HG03045 (cell line): ENCODE measurements around the gene CDKN2AIP.
A peak's percentile ranks its signal among the peaks of the same experiment; 100 is the strongest.
"Not testable (repeated sequence)": the region's sequence is repeated elsewhere in the genome, so short reads cannot be mapped to it uniquely, and the experiment has no call there.

Experiments
- ATAC-seq: cut with Tn5 transposase; IDR thresholded peaks from one replicate; pipeline ENCODE4 v1.9.1; 2021; ENCODE audit warnings: mild to moderate bottlenecking, moderate library complexity; ENCODE audit not compliant: unreplicated experiment

Gene CDKN2AIP

GRCh38 chr4:183445097-183445428 lies 627 bp downstream of the CDKN2AIP start:
- ATAC-seq = peak; percentile 23

GRCh38 chr4:183447646-183448045 lies 3.2 kb downstream of the CDKN2AIP start:
- ATAC-seq = no peak

GRCh38 chr4:183448436-183448835 lies 4.0 kb downstream of the CDKN2AIP start:
- ATAC-seq = no peak

- no peak for ATAC-seq
These were observed 4.9 kb downstream of the CDKN2AIP start for GRCh38 chr4:183449193-183449882.

- ATAC-seq = no peak
These were observed 5.7 kb downstream of the CDKN2AIP start for GRCh38 chr4:183450108-183450507.

GRCh38 chr4:183455431-183456195 lies 11.2 kb downstream of the CDKN2AIP start:
- no peak for ATAC-seq

GRCh38 chr4:183458005-183458404 lies 13.6 kb downstream of the CDKN2AIP start:
- ATAC-seq = no peak

GRCh38 chr4:183463903-183464619 lies 19.6 kb downstream of the CDKN2AIP start:
- ATAC-seq = not testable (repeated sequence)

- not testable (repeated sequence) for ATAC-seq
These were observed 21.4 kb downstream of the CDKN2AIP start for GRCh38 chr4:183465879-183466278.

GRCh38 chr4:183467246-183467645 lies 22.8 kb downstream of the CDKN2AIP start:
- no peak for ATAC-seq

- no peak for ATAC-seq
These were observed 24.0 kb downstream of the CDKN2AIP start for GRCh38 chr4:183468210-183469095.

- ATAC-seq = no peak
These were observed 24.8 kb downstream of the CDKN2AIP start for GRCh38 chr4:183469285-183469684.

GRCh38 chr4:183469936-183470335 lies 25.5 kb downstream of the CDKN2AIP start:
- no peak for ATAC-seq

- ATAC-seq = no peak
These were observed 26.4 kb downstream of the CDKN2AIP start for GRCh38 chr4:183470821-183471220.

GRCh38 chr4:183471946-183472708 lies 27.7 kb downstream of the CDKN2AIP start:
- peak; percentile 85 for ATAC-seq

GRCh38 chr4:183478123-183478522 lies 33.7 kb downstream of the CDKN2AIP start:
- no peak for ATAC-seq

GRCh38 chr4:183478926-183479325 lies 34.5 kb downstream of the CDKN2AIP start:
- ATAC-seq = no peak

- not testable (repeated sequence) for ATAC-seq
These were observed 38.2 kb downstream of the CDKN2AIP start for GRCh38 chr4:183482515-183483095.

GRCh38 chr4:183483997-183484396 lies 39.6 kb downstream of the CDKN2AIP start:
- ATAC-seq = no peak
